H1 (cell line): ENCODE results near the gene MBOAT1. TPM values are rescaled to one million over a fixed set of nuclear protein-coding genes. Genes with fewer than 3 reads are reported as not detected.

Source experiments
- CHD7 ChIP-seq: fragments of 300-600 bp; sonication (generic); IDR thresholded peaks from 2 replicates; pipeline ENCODE4 v1.7.1; 2012; ENCODE audit warnings: low read length, moderate library complexity, mild to moderate bottlenecking, inconsistent platforms; ENCODE audit not compliant: insufficient replicate concordance
- SP4 ChIP-seq: IDR thresholded peaks from 2 replicates; pipeline ENCODE4 v1.6.1; 2012; ENCODE audit warnings: low read length, inconsistent platforms
- polyA plus RNA-seq, 7 experiments: library from polyadenylated mRNA; depleted of rRNA in 3 of 7; stranded (reverse) in 5 of 7; unstranded in 2 of 7; fragments of >200 nt in 5 of 7; fragments of 200-250 nt in 2 of 7; gene quantifications; 1 replicate in 5 of 7; 2 replicates in 1 of 7; 4 replicates in 1 of 7; pipeline versions ENCODE4 v1.2.1 to v1.2.3, GENCODE V29; 2011 to 2013; ENCODE audit warnings: missing spikeins in 2 of 7, mixed read lengths in 2 of 7
- total RNA-seq: library from RNA; stranded (reverse); fragmentation: NEBNext Ultra II Directional; extraction: Animal tissue kit (Norgen Biotek cat#: 25700); gene quantifications from 2 replicates; pipeline ENCODE4 v1.2.1, GENCODE V29; 2021

Gene MBOAT1
- total and polyA plus RNA-seq, 2 of the 8 experiments (the other 6 are each of a cell fraction or from before 2014, with no cell fraction given): 4.9 to 19.5 TPM

GRCh38 chr6:20236909-20237600 is 24.8 kb upstream of the MBOAT1 start (continued):
- TF ChIP-seq CHD7: no peak
- no peak for TF ChIP-seq SP4
